ENCODE data around the gene DENND2A.

DNA sequence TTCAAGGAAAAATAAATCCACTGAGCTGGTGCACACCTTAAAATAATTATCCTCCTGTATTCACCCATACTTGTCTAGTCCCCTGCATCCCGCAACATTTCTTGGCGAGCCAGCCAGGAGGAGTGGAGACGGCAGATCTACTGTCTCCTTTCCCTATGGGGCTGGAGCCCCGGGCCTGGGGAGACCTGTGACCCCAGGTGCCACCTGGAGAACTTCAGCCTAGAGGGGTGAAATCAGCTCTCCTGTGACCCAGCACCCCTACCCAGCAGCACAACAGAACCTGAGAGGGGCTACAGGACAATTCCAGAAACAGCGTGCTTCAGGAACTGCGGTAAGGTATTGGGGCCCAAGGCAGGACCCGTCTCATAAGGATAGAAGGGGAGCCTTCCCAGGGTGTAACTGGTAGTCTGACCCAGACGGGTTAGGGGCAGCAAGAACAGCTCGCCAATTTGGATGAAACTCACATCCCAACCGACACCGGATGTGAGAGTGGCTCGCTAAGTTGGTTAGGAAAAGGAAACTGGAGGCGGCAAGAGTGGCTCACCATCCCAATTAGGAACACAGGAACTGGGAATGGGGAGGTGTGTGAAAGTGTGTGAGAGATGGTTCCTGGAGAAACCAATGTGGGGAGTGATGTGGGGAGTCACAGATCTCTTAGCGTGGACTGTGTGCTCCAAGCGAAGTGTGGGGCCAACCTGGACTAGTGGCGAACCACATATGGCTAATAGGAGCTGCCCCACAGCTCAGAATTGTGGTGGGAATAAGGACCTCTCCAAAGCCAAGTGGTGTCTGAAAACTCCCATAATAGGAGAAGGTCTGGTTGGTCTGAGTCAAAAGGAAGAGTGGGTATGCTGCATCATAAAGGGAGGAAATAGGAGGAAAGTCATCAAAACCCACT is 15.1 kb upstream of the DENND2A start:
- TF ChIP-seq CTCF (IDR thresholded peaks at IDR 0.05) = no peak
- no peak for TF ChIP-seq POLR2A (IDR thresholded peaks at IDR 0.05)
